HG03095 (cell line): ENCODE data around the gene CCDC172.

Source experiments
- ATAC-seq: cut with Tn5 transposase; IDR thresholded peaks from one replicate; pipeline ENCODE4 v1.9.1; 2021; ENCODE audit warnings: moderate library complexity; ENCODE audit not compliant: unreplicated experiment

Gene CCDC172, protein sequence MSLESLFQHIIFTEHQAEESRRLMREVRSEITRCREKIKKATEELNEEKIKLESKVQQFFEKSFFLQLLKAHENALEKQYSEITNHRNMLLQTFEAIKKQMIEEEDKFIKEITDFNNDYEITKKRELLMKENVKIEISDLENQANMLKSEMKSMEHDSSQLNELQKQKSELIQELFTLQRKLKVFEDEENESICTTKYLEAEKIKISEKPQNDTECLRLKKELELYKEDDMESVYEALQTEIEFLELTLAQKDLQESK

GRCh38 chr10:116324227-116324950, at the start of gene CCDC172:
TSS of gene CCDC172 (plus strand) at chr10:116324448. CDS start at chr10:116325012, 564 bp downstream.
- no peak for ATAC-seq

- ATAC-seq = no peak
Measured at GRCh38 chr10:116276981-116277380, 47.3 kb upstream of the CCDC172 start.

GRCh38 chr10:116278846-116279245, 45.4 kb upstream of the CCDC172 start:
- no peak for ATAC-seq

GRCh38 chr10:116281775-116282174, 42.5 kb upstream of the CCDC172 start:
- no peak for ATAC-seq

DNA sequence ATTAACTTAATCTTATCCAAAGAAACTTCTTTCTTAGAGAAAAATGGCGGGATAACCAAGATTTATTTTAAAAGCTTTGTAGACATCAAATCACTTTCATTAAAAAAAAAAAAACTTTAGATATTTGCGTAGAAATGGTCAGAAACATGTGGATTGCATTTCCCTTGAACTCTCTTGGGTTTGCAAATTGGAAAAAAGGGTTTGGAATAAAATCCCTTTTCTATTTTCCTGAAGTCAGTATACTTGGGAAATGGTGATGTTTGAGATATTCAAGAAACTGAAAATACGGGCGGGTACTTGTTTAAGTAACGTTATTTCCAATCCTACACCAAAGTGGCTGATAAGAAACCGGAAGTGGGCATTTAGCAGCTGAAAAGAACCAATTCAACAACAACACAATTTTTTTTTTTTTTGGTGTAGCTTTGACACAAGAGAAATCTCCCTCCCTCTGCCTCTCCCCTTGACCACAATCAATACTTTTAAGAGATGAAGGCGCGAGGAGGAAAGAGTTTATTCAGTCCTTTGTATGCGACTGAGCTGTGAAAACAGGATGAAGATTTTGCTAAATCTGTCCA, 37.5 kb upstream of the CCDC172 start:
- ATAC-seq = no peak

- no peak for ATAC-seq
Measured at GRCh38 chr10:116287906-116288501, 36.2 kb upstream of the CCDC172 start.

DNA sequence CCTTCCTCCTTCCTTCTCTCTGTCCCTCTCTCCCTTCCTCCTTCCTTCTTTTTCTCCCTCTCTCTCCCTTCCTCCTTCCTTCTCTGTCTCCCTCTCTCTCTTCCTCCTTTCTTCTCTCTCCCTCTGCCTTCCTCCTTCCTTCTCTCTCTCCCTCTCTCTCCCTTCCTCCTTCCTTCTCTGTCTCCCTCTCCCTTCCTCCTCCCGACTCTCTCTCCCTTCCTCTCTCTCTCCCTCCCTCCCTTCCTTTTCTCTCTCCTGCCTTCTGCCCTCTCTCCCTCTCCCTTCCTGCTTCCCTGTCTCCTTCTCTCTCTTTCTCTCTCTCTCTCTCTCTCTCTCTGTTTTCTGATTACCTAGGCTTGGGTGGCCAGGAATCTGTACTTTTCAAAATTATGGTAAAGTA, 34.6 kb upstream of the CCDC172 start:
- ATAC-seq = no peak

DNA sequence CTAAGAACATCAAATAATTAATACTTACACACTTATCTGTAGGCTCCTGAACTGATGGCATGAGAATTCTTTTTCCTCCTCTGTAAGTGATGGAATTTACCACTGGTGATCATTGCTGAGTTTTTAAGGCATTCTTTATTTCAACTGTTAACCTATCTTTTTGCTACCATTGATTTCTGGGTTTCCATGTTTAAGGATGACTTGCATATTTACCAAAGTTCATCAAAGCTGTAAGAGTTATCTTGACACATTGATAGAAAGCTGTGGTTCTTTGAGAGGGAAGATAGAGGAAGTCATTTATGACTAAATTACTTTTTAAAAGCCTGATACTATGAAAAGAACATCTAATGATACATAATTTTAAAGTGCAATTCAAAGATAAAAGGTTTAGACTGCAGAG, 31.8 kb upstream of the CCDC172 start:
- ATAC-seq = no peak

DNA sequence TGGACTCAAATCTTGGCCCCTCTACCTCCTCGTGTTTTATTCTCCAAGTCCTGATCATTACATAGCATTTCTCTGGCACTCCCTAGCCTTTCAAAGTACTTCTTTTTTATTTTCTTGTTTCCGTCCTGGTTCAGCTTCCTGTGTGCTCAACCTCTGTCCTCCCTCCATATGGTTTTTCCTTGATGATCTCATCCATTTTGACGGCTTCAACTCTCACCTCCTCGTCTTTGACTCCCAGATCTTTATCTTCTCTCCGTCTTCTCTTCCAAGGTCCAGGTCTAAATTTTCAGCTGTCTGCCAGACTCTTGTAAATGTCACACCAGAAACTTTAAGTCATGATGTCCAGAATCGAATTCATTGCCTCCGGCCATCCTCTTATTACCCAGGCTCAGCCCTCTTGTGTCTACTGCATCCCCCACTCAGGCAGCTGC, 27.9 kb upstream of the CCDC172 start:
- no peak for ATAC-seq

- ATAC-seq = no peak
Measured at GRCh38 chr10:116298586-116298985, 25.7 kb upstream of the CCDC172 start.

- ATAC-seq = no peak
Measured at GRCh38 chr10:116300542-116300941, 23.7 kb upstream of the CCDC172 start.

DNA sequence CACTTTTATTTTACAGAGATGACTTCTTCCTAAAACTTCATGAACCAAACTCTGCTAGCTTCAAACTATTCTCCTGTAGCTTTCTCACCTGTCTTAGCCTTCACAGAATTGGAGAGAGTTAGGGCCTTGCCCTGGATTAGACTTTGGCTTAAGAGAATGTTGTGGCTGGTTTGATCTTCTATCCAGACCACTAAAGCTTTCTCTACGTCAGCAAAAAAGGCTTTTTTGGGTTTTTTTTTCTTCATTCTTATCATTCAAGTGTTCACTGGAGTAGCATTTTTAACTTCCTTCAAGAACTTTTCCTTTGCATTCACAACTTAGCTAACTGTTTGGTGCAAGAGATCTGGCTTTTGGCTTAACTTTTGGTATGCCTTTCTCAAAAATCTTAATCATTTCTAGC, 19.3 kb upstream of the CCDC172 start:
- ATAC-seq = no peak

- ATAC-seq = no peak
Measured at GRCh38 chr10:116306847-116307246, 17.4 kb upstream of the CCDC172 start.

- no peak for ATAC-seq
Measured at GRCh38 chr10:116307455-116307854, 16.8 kb upstream of the CCDC172 start.

DNA sequence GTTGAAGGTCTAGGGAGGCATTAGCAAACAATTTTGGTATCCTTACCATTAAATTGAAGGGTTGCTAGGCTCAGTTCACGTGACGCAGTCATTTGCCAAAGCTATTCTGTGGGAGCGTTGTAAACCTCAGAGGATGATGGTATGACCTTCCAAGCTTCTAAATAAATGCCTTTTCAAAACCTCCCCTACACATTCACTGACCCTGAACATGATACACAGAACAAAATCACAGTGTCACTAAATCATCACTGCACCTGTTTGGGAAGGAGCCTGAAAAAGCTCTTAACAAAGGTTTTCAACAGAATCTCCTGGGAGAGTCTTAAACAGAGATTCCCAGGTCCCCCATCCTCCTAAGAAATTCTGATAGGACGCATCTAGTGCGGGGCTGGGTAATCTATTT, 13.2 kb upstream of the CCDC172 start:
- ATAC-seq = no peak

DNA sequence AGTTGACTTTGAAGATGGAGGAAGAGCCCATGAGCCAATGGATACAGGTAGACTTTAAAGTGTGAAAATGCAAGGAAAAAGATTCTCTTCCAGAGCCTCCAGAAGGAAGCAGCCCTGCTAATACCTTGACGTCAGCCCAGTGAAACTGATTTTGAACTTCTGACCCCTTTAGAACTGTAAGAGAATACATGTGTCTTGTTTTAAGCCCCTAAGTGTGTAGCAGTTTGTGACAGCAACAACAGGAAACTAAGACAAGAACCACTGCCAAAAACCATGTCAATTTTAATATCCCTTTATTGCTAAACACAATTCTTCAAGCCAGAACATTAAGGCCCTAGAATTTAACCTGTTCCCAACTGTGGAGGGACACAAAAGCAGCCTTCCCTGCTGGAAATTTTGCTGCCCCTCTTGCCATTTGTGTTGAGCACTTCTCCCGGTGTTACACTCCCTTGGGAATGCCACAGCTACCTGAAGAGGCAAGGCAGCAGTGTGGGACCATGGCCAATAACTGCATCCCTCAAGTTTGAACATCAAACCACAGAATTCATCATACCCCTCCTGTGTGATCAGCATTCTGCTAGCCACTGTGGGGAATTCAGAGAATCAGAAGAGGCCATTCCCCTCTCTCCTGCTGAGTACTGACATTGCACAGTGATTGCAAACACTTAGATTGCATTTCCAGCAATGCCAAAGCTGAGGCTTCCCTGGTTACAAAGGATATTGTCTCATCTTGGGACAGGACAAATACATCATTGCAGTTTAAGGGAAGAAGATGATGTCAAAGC, 12.3 kb upstream of the CCDC172 start:
- ATAC-seq = no peak

GRCh38 chr10:116312548-116312947, 11.7 kb upstream of the CCDC172 start:
- ATAC-seq = no peak

DNA sequence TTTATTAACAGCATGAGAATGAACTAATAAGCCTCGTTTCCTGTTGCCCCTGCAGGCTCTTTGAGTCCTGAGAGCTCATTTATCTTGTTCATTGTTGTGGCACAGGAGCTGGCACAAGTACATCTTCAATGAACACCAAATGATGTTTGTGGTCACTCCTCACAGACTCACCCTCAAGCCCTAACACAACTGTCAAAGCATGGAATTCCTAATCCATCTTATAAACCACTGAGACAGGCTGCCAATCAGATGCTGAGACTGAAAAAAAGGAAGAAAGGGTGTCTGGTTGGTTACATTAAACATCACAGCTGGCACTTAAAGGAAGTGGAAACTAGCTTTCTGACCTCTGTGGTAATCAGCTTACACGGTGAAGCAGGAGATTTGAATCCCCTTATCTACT, 7.7 kb upstream of the CCDC172 start:
- no peak for ATAC-seq

GRCh38 chr10:116324951-116325635, 845 bp downstream of the CCDC172 start:
- no peak for ATAC-seq

GRCh38 chr10:116325987-116326386, 1.7 kb downstream of the CCDC172 start:
- ATAC-seq = no peak
